Hematopoietic multipotent progenitor cell treated with erythropoietin and hydrocortisone succinate and interleukin-3 and kit ligand, for 4 days (in vitro differentiated cells): Measurements from ENCODE around the gene FMC1.
"Not testable (repeated sequence)": the region's sequence is repeated elsewhere in the genome, so short reads cannot be mapped to it uniquely, and the experiment has no call there.

Experiments used
- DNase-seq: peaks from one replicate; pipeline ENCODE4 v3.0.0-alpha.2; 2015

The FMC1 gene

DNA sequence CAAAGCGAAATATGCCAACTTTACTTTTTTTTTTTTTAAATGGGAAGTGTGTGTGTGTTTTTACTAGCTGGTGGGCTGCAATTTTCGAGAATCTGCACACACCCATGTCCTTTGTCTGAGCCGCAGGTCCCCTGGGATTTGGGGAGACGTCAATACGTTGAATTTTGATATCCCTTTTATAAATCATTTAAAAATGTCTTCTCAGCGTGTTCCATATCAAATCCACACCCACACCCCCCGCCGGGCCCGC, 404 bp upstream of the FMC1 start:
- no peak for DNase-seq

DNA sequence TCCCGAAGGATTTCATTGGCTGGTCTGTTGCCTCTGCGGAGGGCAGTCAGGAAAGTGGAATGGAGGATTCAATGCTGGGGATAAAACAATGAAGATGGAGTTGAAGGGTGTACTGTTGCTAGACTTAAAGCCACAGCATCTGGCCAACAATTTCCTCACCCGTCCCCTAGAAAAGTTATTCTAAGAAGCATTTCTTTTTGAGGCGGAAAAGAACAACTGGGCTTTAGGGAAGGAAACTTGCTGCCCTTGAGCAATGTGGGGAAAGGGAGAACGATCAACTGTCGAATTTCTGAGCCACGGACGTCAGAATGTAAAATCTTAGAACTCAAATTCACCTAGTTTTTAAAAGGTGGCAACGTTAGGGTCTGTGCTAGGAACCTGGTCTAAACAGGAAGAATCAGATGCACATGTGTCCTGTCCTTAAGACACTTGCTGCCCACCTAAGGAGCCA, 664 bp downstream of the FMC1 start:
- DNase-seq = no peak

DNA sequence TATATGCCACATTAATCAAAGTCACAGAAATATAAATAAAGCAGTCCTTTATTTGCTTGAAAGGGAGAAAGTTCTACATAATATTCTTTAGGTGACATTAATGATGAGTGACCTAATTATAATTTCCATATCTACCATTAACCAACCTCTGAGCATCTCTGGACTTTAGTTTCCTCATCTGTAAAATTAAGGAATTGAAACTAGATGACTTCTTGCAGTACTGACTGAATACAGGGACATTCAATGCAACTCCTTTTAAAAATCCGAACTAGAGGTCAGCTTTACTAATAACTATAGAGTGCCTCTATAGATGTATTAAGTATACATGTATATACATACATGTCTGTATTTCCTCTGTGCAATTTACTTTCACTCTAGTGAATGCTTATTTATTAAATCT, 3.9 kb downstream of the FMC1 start:
- DNase-seq = no peak

DNA sequence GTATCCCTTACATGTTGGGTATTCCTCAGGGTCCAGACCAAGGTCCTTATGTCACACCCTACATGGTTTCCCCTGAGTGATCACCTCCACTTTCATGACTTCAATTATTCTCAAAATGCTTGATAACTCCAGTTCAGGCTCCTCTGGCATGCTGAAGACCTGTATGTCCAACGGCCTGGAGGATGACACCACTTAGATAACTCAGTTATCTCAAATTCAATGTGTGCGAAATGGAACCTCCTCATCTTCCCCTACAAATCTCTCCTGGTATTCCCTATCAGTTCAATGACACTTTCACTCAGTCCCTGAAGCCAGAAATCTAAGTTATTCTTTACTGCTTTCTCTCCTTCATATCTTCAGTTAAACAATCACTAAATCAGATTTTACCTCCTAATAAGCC, 9.9 kb downstream of the FMC1 start:
- DNase-seq = no peak

DNA sequence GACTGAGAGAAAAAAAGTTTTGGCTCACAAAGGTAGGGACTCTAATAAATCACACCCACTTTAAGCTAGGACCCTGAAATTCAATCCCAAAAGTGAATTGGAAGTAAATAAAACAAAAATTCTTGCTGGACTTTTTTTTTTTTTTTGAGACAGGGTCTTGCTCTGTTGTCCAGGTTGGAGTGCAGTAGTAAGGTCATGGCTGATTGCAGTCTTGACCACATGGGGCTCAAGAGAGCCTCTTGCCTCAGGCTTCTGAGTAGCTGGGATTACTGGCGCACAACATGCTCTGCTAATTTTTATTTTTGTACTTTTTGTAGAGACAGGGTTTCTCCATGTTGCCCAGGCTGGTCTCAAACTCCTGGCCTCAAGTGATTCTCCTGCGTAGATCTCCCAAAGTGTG, 13.6 kb downstream of the FMC1 start:
- DNase-seq = no peak

DNA sequence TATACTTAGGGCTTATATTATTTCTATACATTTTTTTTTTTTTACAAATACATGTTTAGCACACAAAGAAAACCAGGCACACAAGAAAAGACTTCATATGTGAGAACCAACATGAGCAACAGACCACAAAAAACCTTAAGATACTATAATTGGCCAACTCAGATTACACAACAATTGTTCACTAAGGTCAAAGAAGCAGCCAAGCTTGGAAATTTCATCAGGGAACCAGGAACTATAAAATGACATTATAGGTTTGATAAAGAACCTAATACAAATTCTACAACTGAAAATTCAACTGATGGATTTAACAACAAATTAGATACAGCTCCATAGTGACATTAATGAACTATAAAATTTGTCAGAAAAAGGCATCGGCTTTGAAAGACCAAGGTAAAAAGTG, 14.2 kb downstream of the FMC1 start:
- DNase-seq = peak; percentile 61

DNA sequence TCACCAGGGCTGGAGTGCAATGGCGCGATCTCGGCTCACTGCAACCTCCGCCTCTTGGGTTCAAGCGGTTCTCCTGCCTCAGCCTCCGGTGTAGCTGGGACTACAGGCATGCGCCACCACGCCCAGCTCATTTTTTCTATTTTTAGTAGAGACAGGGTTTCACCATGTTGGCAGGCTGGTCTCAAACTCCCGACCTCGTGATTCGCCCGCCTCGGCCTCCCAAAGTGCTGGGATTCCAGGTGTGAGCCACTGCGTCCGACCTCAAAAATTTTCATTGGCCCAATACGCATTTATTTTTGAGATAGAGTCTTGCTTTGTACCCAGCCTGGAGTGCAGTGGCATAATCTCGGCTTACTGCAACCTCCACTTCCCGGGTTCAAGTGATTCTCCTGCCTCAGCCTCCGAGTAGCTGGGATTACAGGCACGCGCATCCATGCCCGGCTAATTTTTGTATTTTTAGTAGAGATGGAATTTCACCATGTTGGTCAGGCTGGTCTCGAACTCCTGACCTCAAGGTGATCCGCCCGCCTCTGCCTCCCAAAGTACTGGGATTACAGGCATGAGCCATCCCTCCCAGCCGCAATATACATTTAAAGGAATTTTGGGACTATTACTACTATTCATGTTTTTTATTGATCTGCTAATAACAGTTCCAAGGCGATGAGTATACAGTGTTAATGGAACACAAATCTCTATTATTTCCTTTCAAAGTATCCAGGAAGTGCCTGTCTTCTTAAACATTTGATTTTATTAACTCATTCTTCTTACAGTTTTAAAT, 16.8 kb downstream of the FMC1 start:
- not testable (repeated sequence) for DNase-seq

DNA sequence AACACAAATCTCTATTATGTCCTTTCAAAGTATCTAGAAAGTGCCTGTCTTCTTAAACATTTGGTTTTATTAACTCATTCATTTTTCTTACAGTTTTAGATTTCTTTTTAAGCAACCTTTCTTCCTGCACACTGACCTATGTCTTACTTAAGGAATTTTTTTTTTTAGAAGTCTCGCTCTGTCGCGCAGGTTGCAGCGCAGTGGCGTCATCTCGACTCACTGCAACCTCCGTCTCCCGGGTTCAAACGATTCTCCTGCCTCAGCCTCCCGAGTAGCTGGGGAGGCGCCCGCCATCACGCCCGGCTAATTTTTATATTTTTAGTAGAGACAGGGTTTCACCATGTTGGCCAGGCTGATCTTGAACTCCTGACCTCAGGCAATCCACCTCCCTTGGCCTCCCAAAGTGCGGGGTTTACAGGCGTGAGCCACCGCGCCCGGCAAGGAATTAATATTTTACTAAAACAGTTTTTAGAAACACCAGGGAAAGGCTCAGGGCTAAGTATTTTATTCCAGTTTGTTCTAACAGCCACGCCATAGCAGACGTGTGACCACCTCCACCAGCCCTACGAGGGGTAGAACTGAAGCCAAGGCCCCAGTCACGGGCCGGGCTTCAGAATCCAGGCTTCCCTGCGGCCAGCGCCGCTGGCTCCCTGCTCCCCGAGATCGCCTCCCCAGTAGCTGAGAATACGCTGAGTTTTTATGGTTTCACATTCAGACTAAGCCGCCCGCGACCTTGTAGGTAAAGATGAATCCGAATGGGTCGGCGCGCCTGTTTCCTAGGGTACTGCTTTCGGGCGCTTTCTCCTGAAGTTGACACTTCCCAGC, 17.6 kb downstream of the FMC1 start:
- peak; percentile 59 for DNase-seq

DNA sequence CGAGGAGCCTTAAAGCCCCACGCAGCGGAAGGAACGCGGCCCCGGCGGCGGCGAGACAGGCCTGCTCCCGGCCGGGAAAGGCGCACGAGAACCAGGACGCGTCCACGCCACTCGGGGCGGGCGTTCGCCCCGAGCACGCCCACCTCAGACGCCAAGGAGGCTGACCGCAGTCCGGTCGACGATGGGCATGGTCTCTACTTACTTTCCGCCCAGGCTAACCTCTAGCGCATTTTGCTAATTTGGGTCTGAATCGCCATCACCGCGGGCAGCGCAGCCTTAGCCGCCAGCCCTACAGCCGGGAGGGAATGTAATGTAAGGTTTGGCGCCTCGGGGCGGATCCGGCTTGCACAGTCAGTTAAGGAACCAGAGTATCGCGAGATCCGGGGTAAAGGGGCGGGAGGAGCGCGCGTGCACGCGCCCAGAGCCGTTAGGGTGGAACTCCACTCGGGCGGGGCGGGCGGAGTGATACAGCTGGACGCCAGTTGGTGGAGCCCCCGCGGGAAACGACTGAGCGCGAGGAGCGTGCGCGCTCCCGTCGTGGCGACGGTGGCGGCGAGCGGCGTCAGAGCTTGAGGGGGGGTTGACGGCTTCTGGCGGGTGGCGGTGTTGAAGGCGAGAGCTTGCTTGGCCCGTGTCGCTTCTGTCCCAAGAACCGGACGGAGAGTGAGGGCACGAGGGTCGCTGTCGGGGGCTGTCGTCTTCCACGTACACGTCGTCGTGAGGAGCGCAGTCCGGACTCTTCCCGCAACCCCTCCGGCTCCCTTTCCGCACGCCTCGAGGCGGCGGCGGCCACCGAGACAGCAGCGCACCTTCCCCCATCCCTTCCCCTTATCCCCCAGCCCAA, 18.5 kb downstream of the FMC1 start, which contains the start of gene LUC7L2:
Gene LUC7L2 (plus strand): TSS at position 529 of the 844 bp plus-strand sequence. CDS start 368 bp downstream, outside the sequence.
- DNase-seq = peak; percentile 99

DNA sequence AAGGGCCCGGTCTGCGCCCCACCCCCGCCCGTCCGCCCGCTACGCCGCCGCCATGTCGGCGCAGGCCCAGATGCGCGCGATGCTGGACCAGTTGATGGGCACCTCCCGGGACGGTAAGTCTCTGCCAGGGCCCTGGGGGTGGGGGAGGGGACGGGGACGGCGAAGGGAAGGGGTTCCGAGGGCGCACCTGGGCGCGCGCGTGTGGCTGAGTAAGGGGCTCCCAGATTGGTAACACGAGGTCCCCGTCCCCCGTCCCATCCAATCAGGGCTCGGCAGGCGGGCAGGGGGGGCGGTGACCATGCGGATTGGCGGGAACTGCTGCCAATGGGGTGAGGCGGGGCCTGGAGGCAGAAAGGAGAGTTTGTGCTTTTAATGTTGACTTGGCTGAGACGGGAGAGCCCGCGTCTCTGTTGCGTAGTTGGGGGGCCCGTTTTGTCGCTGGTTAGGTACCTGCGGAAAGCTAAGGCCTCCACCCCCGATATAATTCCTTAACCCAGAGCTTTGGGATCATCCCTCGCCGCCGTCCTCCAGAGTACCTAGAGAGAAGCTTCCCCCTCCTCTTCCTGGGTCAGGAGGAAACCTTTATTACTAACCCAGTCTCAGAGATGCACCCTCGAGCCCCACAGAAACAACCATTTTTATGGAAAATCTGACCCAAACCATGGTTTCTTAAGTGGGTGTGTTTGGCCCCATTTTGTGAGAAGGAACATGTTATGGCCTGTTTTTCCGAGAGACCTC, 19.2 kb downstream of the FMC1 start:
- DNase-seq = peak; percentile 98

DNA sequence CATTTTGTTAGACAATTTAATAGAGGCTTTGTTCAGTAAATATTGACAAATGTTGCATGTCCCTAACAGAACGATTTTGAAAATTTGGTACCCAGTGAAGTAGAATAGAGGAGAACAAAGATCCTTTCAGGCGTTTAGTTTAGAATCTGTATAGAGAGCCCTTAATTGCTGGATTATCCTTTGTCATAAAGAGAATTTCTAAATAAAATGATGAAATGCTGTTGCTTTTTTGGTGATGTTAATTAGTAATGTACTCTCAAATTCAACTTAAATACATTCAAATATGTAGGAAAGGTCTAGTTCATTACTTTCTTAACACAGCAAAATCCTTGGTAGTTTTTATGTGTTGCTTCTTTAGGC, 19.8 kb downstream of the FMC1 start:
- DNase-seq = no peak

DNA sequence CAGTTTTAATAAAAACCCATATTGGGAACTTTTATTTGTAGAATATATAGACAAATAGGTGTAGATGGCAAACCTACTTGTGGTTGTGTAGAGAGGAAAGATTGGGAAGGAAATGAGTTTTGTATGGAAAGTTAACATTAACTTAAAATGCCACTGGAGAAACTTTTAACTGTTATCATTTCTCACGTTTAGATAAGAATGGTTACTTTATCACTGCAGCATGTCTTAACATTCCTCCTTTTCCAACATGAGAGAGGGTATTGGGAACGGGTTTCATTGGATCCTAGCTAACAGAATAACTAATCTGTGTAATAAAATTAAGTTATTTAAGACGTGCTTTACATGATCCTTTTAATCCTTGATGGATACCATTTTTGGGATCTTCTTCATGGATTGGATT, 20.4 kb downstream of the FMC1 start:
- no peak for DNase-seq

DNA sequence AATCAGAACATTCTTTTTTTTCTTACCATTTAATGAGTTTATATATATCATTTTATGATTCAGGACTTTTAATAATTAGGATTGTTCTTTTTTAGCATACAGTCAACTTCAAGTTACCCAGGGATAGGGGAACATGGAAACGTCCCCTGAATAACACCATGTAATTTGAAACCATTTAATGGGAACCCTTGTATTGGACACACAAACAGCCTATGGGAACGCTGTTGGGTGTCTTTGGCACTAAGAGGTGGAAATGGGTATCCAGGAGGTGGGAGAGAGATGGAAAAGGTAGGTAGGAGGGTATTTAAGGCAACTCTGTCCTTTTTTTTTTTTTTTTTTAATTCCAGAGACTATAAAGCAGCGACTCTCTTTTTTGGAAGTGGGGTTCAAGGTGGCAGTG, 21.2 kb downstream of the FMC1 start:
- no peak for DNase-seq

DNA sequence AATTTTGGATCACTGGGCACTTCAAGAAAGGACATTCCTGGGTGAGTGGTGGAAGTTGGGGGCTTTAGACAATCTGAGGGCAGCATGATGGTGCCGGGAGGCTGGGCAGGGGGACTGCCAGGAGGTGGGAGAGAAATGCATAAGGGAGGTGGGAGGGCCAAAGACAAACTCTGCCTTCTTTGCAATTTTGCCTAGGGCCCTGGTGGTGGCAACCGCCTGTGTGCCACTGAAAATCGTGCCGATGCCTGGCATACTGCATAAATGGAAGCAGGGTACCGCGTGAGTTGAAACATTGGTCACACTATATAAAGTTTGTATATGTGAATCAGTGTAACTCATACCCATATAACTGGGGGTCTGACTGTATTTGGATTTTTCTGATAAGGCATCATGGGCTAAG, 21.8 kb downstream of the FMC1 start:
- DNase-seq = no peak

DNA sequence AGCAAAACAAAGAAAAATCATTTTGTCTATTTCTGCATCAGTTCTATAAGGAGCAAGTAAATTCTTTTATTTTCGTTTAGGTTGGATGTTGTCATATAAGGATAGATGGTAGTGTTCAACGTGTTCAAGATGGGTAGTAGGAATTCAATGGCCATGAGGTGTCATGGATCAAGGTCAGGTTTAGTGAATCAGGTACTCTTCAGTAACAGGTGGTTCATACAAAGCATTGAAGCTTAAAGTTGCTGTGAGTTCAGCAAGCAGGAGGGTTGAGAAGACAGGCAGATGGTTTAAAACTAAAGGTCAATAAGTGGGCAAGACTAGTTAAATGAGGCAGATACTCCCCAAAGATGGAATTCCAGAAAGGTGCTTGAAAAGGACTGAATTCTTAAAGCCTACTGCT, 24.2 kb downstream of the FMC1 start:
- DNase-seq = no peak

DNA sequence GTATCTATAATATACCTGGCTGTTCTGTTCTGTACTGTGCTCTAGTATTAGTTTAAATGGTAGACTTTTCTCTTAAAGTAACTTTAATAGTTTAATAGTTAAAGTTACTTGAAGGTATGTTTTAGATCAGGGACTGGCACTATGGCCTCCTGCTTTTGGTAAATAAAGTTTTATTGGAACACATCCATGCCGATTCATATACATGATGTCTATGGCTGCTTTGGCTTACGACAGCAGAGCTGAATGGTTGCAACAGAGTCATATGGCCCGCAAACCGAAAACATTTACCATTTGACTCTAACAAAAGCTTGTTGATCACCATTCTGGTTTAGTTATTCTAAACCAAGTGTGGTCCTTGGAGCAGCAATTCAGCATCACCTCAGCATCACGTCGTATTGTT, 25.3 kb downstream of the FMC1 start:
- no peak for DNase-seq

DNA sequence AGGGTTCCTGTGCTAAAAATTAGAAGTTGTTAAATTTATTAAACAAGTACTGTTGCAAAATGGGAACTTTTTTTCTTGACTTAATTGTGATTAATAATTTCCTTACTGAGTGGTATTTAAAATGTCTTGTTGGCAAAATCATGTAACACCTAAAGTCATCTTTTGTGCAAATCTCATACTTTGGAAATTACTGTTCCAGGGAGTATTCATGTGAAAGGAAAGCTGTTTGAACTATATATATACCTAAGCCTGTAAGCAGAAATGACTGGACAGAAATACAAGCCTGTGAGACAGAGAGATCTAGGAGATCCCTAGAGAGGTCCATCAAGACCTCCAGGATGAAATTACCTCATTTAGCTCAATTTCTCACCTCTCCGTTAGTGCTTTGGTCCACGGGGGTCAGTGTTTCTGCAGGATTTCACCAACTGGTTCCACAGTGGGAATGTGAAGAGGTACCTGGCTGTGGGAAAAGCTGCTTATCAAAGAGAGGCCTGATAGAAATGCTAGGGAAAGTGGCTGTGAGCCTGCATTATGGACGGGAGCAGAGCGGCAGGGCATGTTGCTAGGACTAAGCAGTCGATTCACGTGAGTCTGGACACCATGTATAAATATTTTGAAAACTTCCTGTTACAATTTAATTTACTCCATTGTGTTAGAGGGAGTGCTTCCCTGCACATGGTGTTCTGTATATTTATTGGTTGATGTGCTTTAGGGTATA, 26.5 kb downstream of the FMC1 start:
- no peak for DNase-seq

DNA sequence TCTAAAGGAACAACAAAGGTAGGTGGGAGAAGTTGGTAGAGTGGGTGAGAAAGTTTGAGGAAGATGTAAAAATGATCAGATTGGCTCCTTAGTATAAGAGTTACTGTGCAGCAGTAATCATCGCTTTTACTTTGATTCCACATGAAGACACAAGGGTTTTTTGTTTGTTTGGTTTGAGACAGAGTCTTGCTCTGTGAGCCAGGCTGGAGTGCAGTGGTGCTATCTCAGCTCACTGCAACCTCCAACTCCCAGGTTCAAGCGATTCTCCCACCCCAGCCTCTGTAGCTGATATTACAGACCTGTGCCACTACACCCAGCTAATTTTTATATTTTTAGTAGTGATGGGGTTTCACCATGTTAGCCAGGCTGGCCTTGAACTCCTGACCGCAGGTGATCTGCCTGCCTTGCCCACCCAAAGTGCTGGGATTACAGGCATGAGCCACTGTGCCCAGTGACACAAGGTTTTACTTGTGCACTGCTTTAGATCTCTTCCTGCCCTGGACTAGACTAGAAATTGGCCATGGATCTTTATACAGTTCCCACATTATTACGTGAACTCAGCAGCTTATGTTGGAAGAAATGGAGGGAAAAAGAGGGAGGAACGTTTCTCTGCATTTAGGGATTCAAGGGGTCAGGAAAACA, 29.3 kb downstream of the FMC1 start:
- no peak for DNase-seq

DNA sequence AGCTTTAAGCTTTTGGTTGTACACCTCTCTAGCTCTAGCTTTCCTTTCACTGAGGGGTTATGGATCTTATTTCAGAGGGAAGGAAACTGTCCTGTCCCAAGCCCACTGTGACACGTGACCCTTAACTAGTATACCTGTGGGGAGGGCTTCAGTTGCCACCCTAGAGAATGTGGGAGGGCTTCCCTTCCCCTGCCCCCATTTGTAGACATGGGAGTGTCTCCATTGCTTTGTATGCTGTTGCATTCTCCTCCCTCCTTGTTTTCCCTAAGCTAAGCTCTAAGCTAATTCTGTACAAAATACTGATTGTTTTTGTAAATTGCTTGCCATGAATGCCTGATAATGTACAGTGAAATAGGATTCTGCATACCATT, 29.8 kb downstream of the FMC1 start:
- DNase-seq = no peak

DNA sequence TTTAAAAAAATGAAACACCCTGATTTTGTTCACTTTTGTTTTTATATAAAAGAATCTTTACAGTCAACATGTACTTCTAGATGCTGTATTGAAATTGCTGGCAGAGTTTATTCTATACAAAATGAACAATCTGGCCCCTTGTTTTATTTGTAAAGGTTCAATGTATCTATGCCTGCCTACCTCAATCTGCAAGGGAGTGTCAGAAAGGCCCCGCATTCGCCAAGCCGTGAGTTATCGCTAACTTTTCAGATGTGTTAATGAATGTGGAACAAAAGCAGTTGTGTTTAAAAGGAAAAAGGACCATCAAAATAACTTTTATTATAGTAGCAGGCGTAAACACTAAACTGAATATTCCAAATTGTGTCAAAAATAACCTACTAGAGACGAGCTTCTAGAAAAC, 33.1 kb downstream of the FMC1 start:
- no peak for DNase-seq

DNA sequence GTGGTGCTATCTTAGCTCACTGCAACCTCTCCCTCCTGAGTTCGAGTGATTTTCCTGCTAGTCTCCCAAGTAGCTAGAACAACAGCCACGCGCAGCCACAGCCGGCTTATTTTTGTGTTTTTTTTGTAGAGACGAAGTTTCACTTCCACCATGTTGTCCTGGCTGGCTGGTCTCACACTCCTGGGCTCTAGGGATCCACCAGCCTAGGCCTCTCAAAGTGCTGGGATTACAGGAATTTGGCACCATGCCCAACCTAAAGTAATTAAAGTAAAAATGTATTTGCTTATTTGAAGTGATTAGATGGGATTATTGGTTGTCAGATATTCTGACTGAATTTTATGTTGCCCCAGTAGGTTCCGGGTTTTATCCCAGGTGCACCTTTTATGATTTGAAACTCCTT, 41.3 kb downstream of the FMC1 start:
- DNase-seq = no peak

DNA sequence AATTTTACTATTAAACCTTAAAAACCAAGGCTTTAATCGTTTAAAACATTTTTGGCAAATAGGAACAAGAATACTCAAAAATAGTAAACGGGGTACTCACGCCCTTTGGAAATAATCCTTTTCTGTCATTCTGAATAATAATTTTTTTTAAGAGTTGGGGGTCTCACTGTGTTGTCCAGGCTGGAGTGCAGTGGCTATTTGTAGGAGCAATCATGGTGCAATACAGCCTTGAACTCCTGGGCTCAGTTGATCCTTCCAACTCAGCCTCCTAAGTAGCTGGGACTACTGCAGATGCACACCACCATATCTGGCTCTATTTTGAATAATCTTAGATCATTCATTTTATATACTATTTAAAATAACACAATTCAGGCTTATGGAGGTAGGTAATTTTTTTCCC, 43.5 kb downstream of the FMC1 start:
- DNase-seq = no peak
